Fibroblast of lung (primary cell): ENCODE results near the gene RGS12. TPM values are rescaled to one million over a fixed set of nuclear protein-coding genes. Genes with fewer than 3 reads are reported as not detected.
A peak's percentile ranks its signal among the peaks of the same experiment; 100 is the strongest.

Source experiments
- DNase-seq, 2 donors: peaks; one replicate each; pipeline versions ENCODE4 v3.0.0 to v3.0.0-alpha.2; 2010; ENCODE audit warnings: low read depth in 2 of 2
- H2AFZ ChIP-seq: 2 replicates; pipeline ENCODE4 v1.5.1; 2012; ENCODE audit warnings: low read length, control low read depth, inconsistent platforms
- H3K27ac ChIP-seq: 2 replicates; pipeline ENCODE4 v1.5.1; 2011; ENCODE audit warnings: low read length, control low read depth; ENCODE audit not compliant: insufficient read depth
- H3K27me3 ChIP-seq: 2 replicates; pipeline ENCODE4 v1.5.1; 2011; ENCODE audit warnings: mild to moderate bottlenecking, low read length; ENCODE audit not compliant: control insufficient read depth, insufficient read depth
- H3K36me3 ChIP-seq: 2 replicates; pipeline ENCODE4 v1.5.1; 2011; ENCODE audit warnings: low read length; ENCODE audit not compliant: control insufficient read depth, insufficient read depth
- H3K4me1 ChIP-seq: 2 replicates; pipeline ENCODE4 v1.5.1; 2011; ENCODE audit warnings: low read length; ENCODE audit not compliant: control insufficient read depth, insufficient read depth; ENCODE audit errors: extremely low read depth
- H3K4me2 ChIP-seq: 2 replicates; pipeline ENCODE4 v1.5.1; 2011; ENCODE audit warnings: low read length, control low read depth; ENCODE audit not compliant: insufficient read depth; ENCODE audit errors: extremely low read depth
- H3K4me3 ChIP-seq, 4 experiments: fragments of 200-600 bp in 1 of 4; sonication (generic) in 1 of 4; replicated peaks in 1 of 4; 2 replicates each; pipeline ENCODE4 v1.5.1; 2011 to 2016; ENCODE audit warnings: low read length in 4 of 4, low read depth in 3 of 4, mild to moderate bottlenecking in 3 of 4, control low read depth in 2 of 4, inconsistent platforms in 1 of 4, mixed read lengths in 1 of 4; ENCODE audit not compliant: insufficient read depth in 1 of 4; ENCODE audit errors: control extremely low read depth in 1 of 4
- H3K79me2 ChIP-seq: 2 replicates; pipeline ENCODE4 v1.5.1; 2012; ENCODE audit warnings: mild to moderate bottlenecking, low read length, inconsistent platforms; ENCODE audit not compliant: control insufficient read depth, insufficient read depth
- H3K9ac ChIP-seq: 2 replicates; pipeline ENCODE4 v1.5.1; 2011; ENCODE audit warnings: mild to moderate bottlenecking, low read length, control low read depth; ENCODE audit not compliant: insufficient read depth
- H3K9me3 ChIP-seq: 2 replicates; pipeline ENCODE4 v1.5.1; 2012; ENCODE audit warnings: low read depth, low read length; ENCODE audit not compliant: control insufficient read depth, insufficient read depth
- H4K20me1 ChIP-seq: 2 replicates; pipeline ENCODE4 v1.5.1; 2011; ENCODE audit warnings: low read length; ENCODE audit not compliant: control insufficient read depth, insufficient read depth; ENCODE audit errors: extremely low read depth
- CTCF ChIP-seq, 2 donors: IDR thresholded peaks in 1 of 2; conservative IDR thresholded peaks in 1 of 2; 1 replicate in 1 of 2; 2 replicates in 1 of 2; pipeline ENCODE4 v1.5.1; 2011 to 2012; ENCODE audit warnings: low read length in 2 of 2, control low read depth in 1 of 2, inconsistent platforms in 1 of 2, low read depth in 1 of 2, mild to moderate bottlenecking in 1 of 2
- EZH2 ChIP-seq: IDR thresholded peaks from 2 replicates; pipeline ENCODE4 v1.5.1; 2012; ENCODE audit warnings: low read length, control low read depth, mild to moderate bottlenecking; ENCODE audit errors: missing control alignments
- polyA plus RNA-seq, 2 donors: library from polyadenylated mRNA; depleted of rRNA in 1 of 2; stranded (reverse) in 1 of 2; unstranded in 1 of 2; fragments of >200 nt; gene quantifications; 2 replicates each; pipeline ENCODE4 v1.2.1, GENCODE V29; 2011 to 2012; ENCODE audit warnings: missing spikeins in 1 of 2
- total RNA-seq: library from RNA; depleted of rRNA; stranded (reverse); fragments of >200 nt; gene quantifications from 2 replicates; pipeline ENCODE4 v1.2.1, GENCODE V29; 2014

The RGS12 gene
- total and polyA plus RNA-seq, 2 donors (not counting 1 experiment from before 2014, with no cell fraction given): 5.1 to 21.1 TPM

- Histone ChIP-seq H3K4me2 (no peak overlapping the region), H3K27me3 (no peaks in the 10 kb centered on the region), H3K36me3 (no peaks in the 10 kb centered on the region), H3K9me3 (no peaks in the 10 kb centered on the region), H3K4me3 (no peak overlapping the region), H3K4me1 (no peaks in the 10 kb centered on the region), H3K27ac (no peak overlapping the region), H3K79me2 (no peaks in the 10 kb centered on the region), H2AFZ (no peak overlapping the region), H4K20me1 (no peaks in the 10 kb centered on the region), H3K9ac (no peak overlapping the region)
- no peak for TF ChIP-seq CTCF (conservative IDR thresholded peaks at IDR 0.05 in 1 of 2, IDR thresholded peaks at IDR 0.05 in 1 of 2; ENCODE audit: low read depth in 1 of 2, low read length in 2 of 2)
- TF ChIP-seq EZH2: no peak
- no peak for DNase-seq
These were observed 36.4 kb upstream of the RGS12 start for GRCh38 chr4:3256230-3257102.

GRCh38 chr4:3257103-3257555, 35.7 kb upstream of the RGS12 start:
- Histone ChIP-seq H3K27me3 (no peaks in the 10 kb centered on the region), H3K36me3 (no peaks in the 10 kb centered on the region), H3K4me2 (no peak overlapping the region), H3K79me2 (no peaks in the 10 kb centered on the region), H3K9ac (no peak overlapping the region), H2AFZ (no peak overlapping the region), H3K4me3 (no peak overlapping the region), H3K9me3 (no peaks in the 10 kb centered on the region), H3K27ac (no peak overlapping the region), H4K20me1 (no peaks in the 10 kb centered on the region), H3K4me1 (no peaks in the 10 kb centered on the region)
- no peak for DNase-seq
- TF ChIP-seq CTCF (conservative IDR thresholded peaks at IDR 0.05 in 1 of 2, IDR thresholded peaks at IDR 0.05 in 1 of 2; ENCODE audit: low read depth in 1 of 2, low read length in 2 of 2) (no peak), EZH2 (no peak)

GRCh38 chr4:3257556-3258482, 35.0 kb upstream of the RGS12 start:
- Histone ChIP-seq H3K27ac (no peak overlapping the region), H3K27me3 (no peaks in the 10 kb centered on the region), H3K4me3 (no peak overlapping the region), H3K36me3 (no peaks in the 10 kb centered on the region), H3K9ac (no peak overlapping the region), H3K9me3 (no peaks in the 10 kb centered on the region), H2AFZ (no peak overlapping the region), H4K20me1 (no peaks in the 10 kb centered on the region), H3K79me2 (no peaks in the 10 kb centered on the region), H3K4me1 (no peaks in the 10 kb centered on the region), H3K4me2 (no peak overlapping the region)
- TF ChIP-seq EZH2 (no peak), CTCF (conservative IDR thresholded peaks at IDR 0.05 in 1 of 2, IDR thresholded peaks at IDR 0.05 in 1 of 2; ENCODE audit: low read depth in 1 of 2, low read length in 2 of 2) (no peak)
- DNase-seq: peak; percentile 38 to 81
